OCI-LY7 (cell line): ENCODE measurements around the gene RBPMS2. TPM values are rescaled to one million over a fixed set of nuclear protein-coding genes. Genes with fewer than 3 reads are reported as not detected.
A peak's percentile ranks its signal among the peaks of the same experiment; 100 is the strongest.

ENCODE experiments used
- Bru-seq: library from RNA; stranded (reverse); fragments of 400-500 nt; gene quantifications from one replicate; lab custom pipeline; 2021; lab: Mats Ljungman, UMichigan
- BruChase-seq, 2 experiments: library from RNA; stranded (reverse); fragments of 400-500 nt; gene quantifications; one replicate each; lab custom pipeline; 2021; lab: Mats Ljungman, UMichigan
- BruUV-seq: library from RNA; stranded (reverse); fragments of 400-500 nt; replicated peaks from 2 replicates; lab custom pipeline; 2021; lab: Mats Ljungman, UMichigan
- CTCF ChIA-PET: fragments of 300-600 bp; sonication (Branson Sonifier 250); formaldehyde crosslinking; loops from one replicate; lab custom pipeline; 2022; ENCODE audit warnings: antibody characterized with exemption; ENCODE audit not compliant: unreplicated experiment; lab: Charles Lee
- POLR2A ChIA-PET: fragments of 300-600 bp; sonication (Branson Sonifier 250); formaldehyde crosslinking; loops from one replicate; lab custom pipeline; 2022; ENCODE audit warnings: antibody characterized with exemption; lab: Charles Lee
- DNase-seq: peaks from one replicate; pipeline ENCODE4 v3.0.0-alpha.2; 2015; ENCODE audit warnings: low spot score
- H2AFZ ChIP-seq: fragments of 200-600 bp; sonication (generic), shearing (Covaris generic); 2 replicates; pipeline ENCODE4 v1.6.1; 2014; ENCODE audit warnings: mild to moderate bottlenecking, antibody characterized with exemption, low read length, moderate library complexity
- H3K27ac ChIP-seq: fragments of 200-600 bp; sonication (generic); 2 replicates; pipeline ENCODE4 v1.5.1; 2014; ENCODE audit warnings: mixed run types, low read depth, mild to moderate bottlenecking, moderate library complexity, low read length, inconsistent platforms; ENCODE audit not compliant: poor library complexity, severe bottlenecking
- H3K36me3 ChIP-seq: fragments of 200-600 bp; sonication (generic); 2 replicates; pipeline ENCODE4 v1.6.1; 2014; ENCODE audit warnings: mild to moderate bottlenecking, antibody characterized with exemption, low read length, moderate library complexity, mixed read lengths; ENCODE audit not compliant: insufficient read depth
- H3K4me1 ChIP-seq: fragments of 200-600 bp; sonication (generic); 2 replicates; pipeline ENCODE4 v1.5.1; 2014; ENCODE audit warnings: mild to moderate bottlenecking, low read length; ENCODE audit not compliant: insufficient read depth, poor library complexity, severe bottlenecking
- H3K4me2 ChIP-seq: fragments of 200-600 bp; sonication (generic); 2 replicates; pipeline ENCODE4 v1.6.1; 2014; ENCODE audit warnings: mild to moderate bottlenecking, low read length
- H3K4me3 ChIP-seq: fragments of 200-600 bp; sonication (generic); 2 replicates; pipeline ENCODE4 v1.5.1; 2014; ENCODE audit warnings: mild to moderate bottlenecking, low read depth, low read length; ENCODE audit not compliant: poor library complexity, severe bottlenecking
- H3K79me2 ChIP-seq: fragments of 200-600 bp; sonication (generic); 2 replicates; pipeline ENCODE4 v1.6.1; 2016; ENCODE audit warnings: low read depth, mild to moderate bottlenecking, low read length, moderate library complexity, mixed read lengths; ENCODE audit not compliant: insufficient read depth
- H3K9me2 ChIP-seq: fragments of 200-600 bp; sonication (generic); 2 replicates; pipeline ENCODE4 v1.6.1; 2016; ENCODE audit warnings: mild to moderate bottlenecking, low read length, mixed read lengths; ENCODE audit not compliant: insufficient read depth
- H3K9me3 ChIP-seq: fragments of 200-600 bp; sonication (generic); 2 replicates; pipeline ENCODE4 v1.6.1; 2014; ENCODE audit warnings: mild to moderate bottlenecking, mixed run types, low read length, mixed read lengths
- H4K20me1 ChIP-seq: fragments of 200-600 bp; sonication (generic); 2 replicates; pipeline ENCODE4 v1.6.1; 2014; ENCODE audit warnings: mild to moderate bottlenecking, antibody characterized with exemption, low read length, moderate library complexity, mixed read lengths; ENCODE audit not compliant: insufficient read depth
- EZH2phosphoT487 ChIP-seq: fragments of 200-600 bp; sonication (generic); IDR thresholded peaks from 2 replicates; pipeline ENCODE4 v1.6.1; 2018; ENCODE audit warnings: low read depth, borderline replicate concordance, mild to moderate bottlenecking, mixed run types, antibody characterized with exemption, low read length, moderate library complexity, mixed read lengths
- intact Hi-C: fragments of 100-400 bp; cut with micrococcal nuclease; formaldehyde crosslinking; loops from one replicate; pipeline ENCODE4 v1.10.0; 2022; ENCODE audit not compliant: unreplicated experiment
- long read RNA-seq: library from polyadenylated mRNA; stranded (forward); transcript quantifications from one replicate; pipeline ENCODE4 v2.0.0, GENCODE V29; 2022
- total RNA-seq, 2 experiments: library from RNA; depleted of rRNA in 1 of 2; stranded (reverse); fragments of >200 nt in 1 of 2; shearing (Covaris generic) in 1 of 2; gene quantifications; 2 replicates each; pipeline ENCODE4 v1.2.3, GENCODE V29; 2014 to 2022
- TF ChIP-seq, protein P1 (sequence below): fragments of 200-600 bp; sonication (generic); conservative IDR thresholded peaks from 2 replicates; pipeline ENCODE4 v1.5.1; 2014; ENCODE audit warnings: mild to moderate bottlenecking, antibody characterized with exemption, low read length, moderate library complexity, mixed read lengths

RBPMS2 gene
- not detected in 2 replicates for total RNA-seq (2014; rRNA removed; shearing (Covaris generic))
- not detected in 2 replicates for total RNA-seq (2022)
- percentile 2 among the genes with signal in this experiment for Bru-seq, nascent RNA
- not detected for BruChase-seq, experiment 1, labeled RNA remaining after a 6-hour chase
- BruChase-seq, experiment 2, labeled RNA remaining after a 2-hour chase = percentile 4 among the genes with signal in this experiment
- long read RNA-seq = 0 reads

DNA sequence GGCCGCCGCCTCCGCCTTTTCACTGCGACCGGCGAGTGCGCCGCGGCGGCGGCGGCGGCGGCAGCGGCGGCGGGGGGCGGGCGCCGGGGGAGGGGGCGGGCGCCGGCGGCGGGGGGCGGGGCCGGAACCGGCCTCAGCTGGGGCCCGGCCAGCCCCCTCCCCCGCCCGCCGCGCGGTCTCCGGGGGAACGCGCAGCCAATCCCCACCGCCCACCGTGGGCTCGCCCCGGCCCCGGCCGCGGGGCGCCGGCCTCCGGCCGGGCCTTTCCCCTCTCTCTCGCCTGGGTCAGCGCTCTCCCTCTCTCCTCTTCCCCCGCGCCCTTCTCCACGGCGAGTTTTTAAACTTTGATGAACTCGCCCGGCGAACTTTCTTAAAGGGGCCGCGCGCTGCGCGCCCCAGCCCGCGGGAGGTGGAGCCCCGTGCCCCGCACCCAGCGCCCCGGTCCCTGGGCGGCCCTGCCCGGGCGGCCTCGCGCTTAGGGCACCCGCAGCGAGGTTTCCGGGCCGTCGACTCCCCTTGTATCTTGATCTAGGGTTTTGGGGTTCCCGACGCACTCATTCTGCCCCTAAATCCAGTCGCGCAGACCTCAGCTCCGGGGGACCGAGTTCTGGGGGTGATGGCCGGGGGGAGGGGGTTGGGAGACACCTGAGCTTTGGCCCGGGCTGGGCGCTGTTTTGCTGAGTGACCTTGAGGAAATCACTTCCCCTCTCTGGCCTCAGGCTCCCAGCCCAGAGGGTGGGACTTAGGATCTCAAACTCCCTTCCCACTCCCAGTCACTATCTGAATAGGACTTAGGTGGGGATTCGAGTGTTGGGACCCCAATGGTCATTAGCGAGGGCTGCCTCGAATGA is at the start of gene RBPMS2:
Gene RBPMS2 (minus strand): TSS at position 39 of the 851 bp plus-strand sequence. CDS start 270 bp downstream, outside the sequence.
- DNase-seq = no peak
- no peaks in the 10 kb centered on the region for H3K9me3 ChIP-seq
- TF ChIP-seq, protein P1, sequence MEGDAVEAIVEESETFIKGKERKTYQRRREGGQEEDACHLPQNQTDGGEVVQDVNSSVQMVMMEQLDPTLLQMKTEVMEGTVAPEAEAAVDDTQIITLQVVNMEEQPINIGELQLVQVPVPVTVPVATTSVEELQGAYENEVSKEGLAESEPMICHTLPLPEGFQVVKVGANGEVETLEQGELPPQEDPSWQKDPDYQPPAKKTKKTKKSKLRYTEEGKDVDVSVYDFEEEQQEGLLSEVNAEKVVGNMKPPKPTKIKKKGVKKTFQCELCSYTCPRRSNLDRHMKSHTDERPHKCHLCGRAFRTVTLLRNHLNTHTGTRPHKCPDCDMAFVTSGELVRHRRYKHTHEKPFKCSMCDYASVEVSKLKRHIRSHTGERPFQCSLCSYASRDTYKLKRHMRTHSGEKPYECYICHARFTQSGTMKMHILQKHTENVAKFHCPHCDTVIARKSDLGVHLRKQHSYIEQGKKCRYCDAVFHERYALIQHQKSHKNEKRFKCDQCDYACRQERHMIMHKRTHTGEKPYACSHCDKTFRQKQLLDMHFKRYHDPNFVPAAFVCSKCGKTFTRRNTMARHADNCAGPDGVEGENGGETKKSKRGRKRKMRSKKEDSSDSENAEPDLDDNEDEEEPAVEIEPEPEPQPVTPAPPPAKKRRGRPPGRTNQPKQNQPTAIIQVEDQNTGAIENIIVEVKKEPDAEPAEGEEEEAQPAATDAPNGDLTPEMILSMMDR = no peak
- no peak for TF ChIP-seq EZH2phosphoT487
- H3K4me2 ChIP-seq = no peak within 1 kb of the TSS
- ChIA-PET CTCF (no interaction called here), POLR2A (no interaction called here)
- no TSS peak for BruUV-seq
- H3K79me2 ChIP-seq = no peaks in the 10 kb centered on the region
- H4K20me1 ChIP-seq = no peaks in the 10 kb centered on the region
- intact Hi-C loops = no loop called here
- H3K9me2 ChIP-seq = no peaks in the 10 kb centered on the region
- no peak within 1 kb of the TSS for H2AFZ ChIP-seq
- no peak within 1 kb of the TSS for H3K27ac ChIP-seq
- H3K4me1 ChIP-seq = no peaks in the 10 kb centered on the region
- H3K4me3 ChIP-seq = no peak within 1 kb of the TSS
- no peaks in the 10 kb centered on the region for H3K36me3 ChIP-seq

DNA sequence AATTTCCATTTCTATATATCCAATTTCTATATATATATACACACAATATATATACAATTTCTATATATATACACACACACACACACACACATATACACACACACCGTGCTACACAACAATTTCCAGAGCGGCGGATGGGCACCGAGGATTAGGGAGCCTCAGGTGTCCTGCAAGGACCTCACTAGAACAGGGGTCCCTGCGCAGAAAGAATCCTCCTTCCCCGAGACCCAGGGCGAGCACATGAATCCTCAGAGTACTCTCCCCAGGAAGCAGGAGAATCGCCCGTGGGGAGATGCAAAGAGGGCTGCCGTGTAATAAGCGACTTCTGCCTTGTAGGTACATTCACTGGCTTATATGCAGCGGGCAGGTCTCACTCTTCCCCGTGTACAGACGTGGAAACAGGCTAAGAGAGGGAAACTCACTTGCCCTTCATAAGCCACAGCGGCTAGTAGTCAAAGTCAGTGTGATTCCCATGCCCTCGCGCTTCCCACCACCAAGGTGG is 49.6 kb upstream of the RBPMS2 start:
- peak; percentile 46 for DNase-seq
- POLR2A ChIA-PET = interaction anchor here (1.1 to 2.5 kb wide), 4 partner anchors 11 to 160 kb away, joined by 3 to 21 read pairs (median 6); no protein-coding TSS in a partner anchor

More for the DNA sequence above, 49.6 kb upstream of the RBPMS2 start:
- peaks cover 35% of the 10 kb centered on the region for H3K4me1 ChIP-seq
- intact Hi-C loops = loop anchor here (1.0 to 10.0 kb wide), 3 partner anchors 16 to 460 kb away; partner anchors contain the start of genes PARP16 and PLEKHO2
- H3K4me3 ChIP-seq = peak overlapping the region; percentile 95
- CTCF ChIA-PET = no interaction called here
- TF ChIP-seq, protein P1 = no peak
- H3K36me3 ChIP-seq = peaks cover 35% of the 10 kb centered on the region
- H2AFZ ChIP-seq = peak overlapping the region; percentile 47; the same call in 1 of the 2 replicates
- BruUV-seq = TSS peak; percentile 73
- no peaks in the 10 kb centered on the region for H4K20me1 ChIP-seq
- peak overlapping the region; percentile 74 for H3K4me2 ChIP-seq
- no peaks in the 10 kb centered on the region for H3K9me2 ChIP-seq
- H3K9me3 ChIP-seq = no peaks in the 10 kb centered on the region
- peaks cover 34% of the 10 kb centered on the region; the same call in 1 of the 2 replicates for H3K79me2 ChIP-seq
- peak overlapping the region; percentile 87 for H3K27ac ChIP-seq
